HepG2 (cell line): Measurements from ENCODE around the gene TDRD1. TPM values are rescaled to one million over a fixed set of nuclear protein-coding genes. Genes with fewer than 3 reads are reported as not detected.

ENCODE experiments used
- ATAC-seq: fragments of 200-7000 bp; cut with Tn5 transposase; 3 replicates; pipeline ENCODE4 v1.9.1; 2020; ENCODE audit warnings: mild to moderate bottlenecking, moderate library complexity
- BruUV-seq: library from RNA; stranded (reverse); fragments of 400-500 nt; replicated peaks from 2 replicates; lab custom pipeline; 2021; lab: Mats Ljungman, UMichigan
- CTCF ChIA-PET: fragments of 300-600 bp; formaldehyde crosslinking; extraction: SDS; loops from one replicate; lab custom pipeline; 2021; ENCODE audit warnings: low total read pairs, inconsistent platforms, low intra/inter-chr PET ratio; lab: Yijun Ruan, JAX
- POLR2A ChIA-PET: fragments of 350-600 bp; sonication (Branson Sonifier 250); formaldehyde crosslinking; loops from one replicate; lab custom pipeline; 2020; ENCODE audit warnings: antibody characterized with exemption, inconsistent platforms; lab: Yijun Ruan, JAX
- DNase-seq: peaks from one replicate; pipeline ENCODE4 v3.0.0-alpha.2; 2015; ENCODE audit warnings: low spot score
- FAIRE-seq: peaks from 3 replicates; lab custom pipeline; 2011; peaks lifted over from hg19 to GRCh38; lab: Jason Lieb, UNC
- H2AFZ ChIP-seq: one replicate; pipeline ENCODE4 v1.6.1; 2011; ENCODE audit warnings: low read length, inconsistent platforms
- H3K27ac ChIP-seq: fragments of 300-600 bp; 3 replicates; pipeline ENCODE4 v1.8.0; 2011; ENCODE audit warnings: mixed run types, mild to moderate bottlenecking, mixed read lengths, low read length, inconsistent platforms; ENCODE audit not compliant: insufficient read depth; ENCODE audit errors: extremely low read length
- H3K27me3 ChIP-seq, 2 experiments: fragments of 200-600 bp in 1 of 2; 2 replicates in 1 of 2; 3 replicates in 1 of 2; pipeline versions ENCODE4 v1.6.0 to v1.8.0; 2011; ENCODE audit warnings: low read length in 2 of 2, mild to moderate bottlenecking in 2 of 2, moderate library complexity in 2 of 2, inconsistent platforms in 1 of 2; ENCODE audit not compliant: insufficient read depth in 2 of 2, control insufficient read depth in 1 of 2
- H3K36me3 ChIP-seq, 2 experiments: fragments of 200-600 bp in 1 of 2; replicated peaks in 1 of 2; 2 replicates in 1 of 2; 3 replicates in 1 of 2; pipeline versions ENCODE4 v1.5.1 to v1.8.0; 2011; ENCODE audit warnings: low read length in 2 of 2, inconsistent platforms in 1 of 2; ENCODE audit not compliant: insufficient read depth in 2 of 2, control insufficient read depth in 1 of 2
- H3K4me1 ChIP-seq: 2 replicates; pipeline ENCODE4 v1.5.1; 2012; ENCODE audit warnings: low read length, inconsistent platforms; ENCODE audit not compliant: insufficient read depth
- H3K4me2 ChIP-seq: 2 replicates; pipeline ENCODE4 v1.6.0; 2011; ENCODE audit warnings: low read depth, low read length, inconsistent platforms
- H3K4me3 ChIP-seq, 3 experiments: fragments of 200-600 bp in 1 of 3; sonication (generic), shearing (Covaris generic) in 1 of 3; replicated peaks in 1 of 3; 2 replicates each; pipeline ENCODE4 v1.5.1; 2011 to 2016; ENCODE audit warnings: low read length in 3 of 3, inconsistent platforms in 2 of 3, low read depth in 2 of 3, mild to moderate bottlenecking in 2 of 3, control low read depth in 1 of 3, mixed read lengths in 1 of 3; ENCODE audit not compliant: insufficient read depth in 1 of 3
- H3K79me2 ChIP-seq: one replicate; pipeline ENCODE4 v1.6.1; 2011; ENCODE audit warnings: low read length, inconsistent platforms; ENCODE audit not compliant: insufficient read depth
- H3K9ac ChIP-seq: 2 replicates; pipeline ENCODE4 v1.6.0; 2011; ENCODE audit warnings: mild to moderate bottlenecking, low read depth, low read length, inconsistent platforms; ENCODE audit not compliant: insufficient read depth
- H3K9me3 ChIP-seq: 2 replicates; pipeline ENCODE4 v1.5.1; 2012; ENCODE audit warnings: mild to moderate bottlenecking, low read length
- H4K20me1 ChIP-seq: 2 replicates; pipeline ENCODE4 v1.6.0; 2011; ENCODE audit warnings: inconsistent platforms, mild to moderate bottlenecking, low read length, moderate library complexity; ENCODE audit not compliant: insufficient read depth
- ARNT2 ChIP-seq: sonication (generic); formaldehyde crosslinking; IDR thresholded peaks from 2 replicates; pipeline ENCODE4 v1.8.0; 2022; ENCODE audit warnings: mild to moderate bottlenecking, low read depth, missing genetic modification reagents, moderate library complexity
- GATAD2A ChIP-seq: IDR thresholded peaks from 2 replicates; pipeline ENCODE4 v1.6.1; 2016
- KDM3A ChIP-seq: IDR thresholded peaks from 2 replicates; pipeline ENCODE4 v1.6.1; 2018; ENCODE audit warnings: low read depth, missing compliant biosample characterization
- MTA1 ChIP-seq: sonication (generic); formaldehyde crosslinking; IDR thresholded peaks from 2 replicates; pipeline ENCODE4 v1.4.0; 2020; ENCODE audit warnings: missing genetic modification reagents, mild to moderate bottlenecking, borderline replicate concordance
- PAF1 ChIP-seq: IDR thresholded peaks from 2 replicates; pipeline ENCODE4 v1.6.1; 2016; ENCODE audit warnings: missing genetic modification reagents, missing compliant biosample characterization
- RAD21 ChIP-seq: fragments of 450-650 bp; formaldehyde crosslinking; IDR thresholded peaks from 2 replicates; pipeline ENCODE4 v1.5.0; 2020; ENCODE audit warnings: mild to moderate bottlenecking
- SIN3B ChIP-seq: fragments of 150-350 bp; IDR thresholded peaks from 2 replicates; pipeline ENCODE4 v1.6.1; 2014; ENCODE audit warnings: low read length
- SMAD3 ChIP-seq: sonication (generic); formaldehyde crosslinking; IDR thresholded peaks from 2 replicates; pipeline ENCODE4 v1.4.0; 2020; ENCODE audit warnings: missing genetic modification reagents
- THAP8 ChIP-seq: sonication (generic); formaldehyde crosslinking; IDR thresholded peaks from 2 replicates; pipeline ENCODE4 v1.5.1; 2020; ENCODE audit warnings: missing genetic modification reagents, mild to moderate bottlenecking, borderline replicate concordance
- YEATS4 ChIP-seq: sonication (generic); formaldehyde crosslinking; IDR thresholded peaks from 2 replicates; pipeline ENCODE4 v1.4.0; 2020; ENCODE audit warnings: missing genetic modification reagents, borderline replicate concordance
- ZBTB7A ChIP-seq: sonication (generic); formaldehyde crosslinking; IDR thresholded peaks from 2 replicates; pipeline ENCODE4 v1.8.0; 2022; ENCODE audit warnings: mild to moderate bottlenecking, missing genetic modification reagents
- ZNF296 ChIP-seq: sonication (generic); formaldehyde crosslinking; conservative IDR thresholded peaks from 2 replicates; pipeline ENCODE4 v1.5.0; 2020; ENCODE audit warnings: mild to moderate bottlenecking, missing genetic modification reagents
- ZNF430 ChIP-seq: sonication (generic); formaldehyde crosslinking; IDR thresholded peaks from 2 replicates; pipeline ENCODE4 v1.9.0; 2021; ENCODE audit warnings: mild to moderate bottlenecking, missing genetic modification reagents
- ZNF441 ChIP-seq: sonication (generic); formaldehyde crosslinking; IDR thresholded peaks from 2 replicates; pipeline ENCODE4 v1.7.0; 2021; ENCODE audit warnings: missing genetic modification reagents, borderline replicate concordance
- ZNF709 ChIP-seq: sonication (generic); formaldehyde crosslinking; IDR thresholded peaks from 2 replicates; pipeline ENCODE4 v1.5.0; 2020; ENCODE audit warnings: mild to moderate bottlenecking, missing genetic modification reagents
- ZNF772 ChIP-seq: sonication (generic); formaldehyde crosslinking; IDR thresholded peaks from 2 replicates; pipeline ENCODE4 v1.5.0; 2020; ENCODE audit warnings: mild to moderate bottlenecking, missing genetic modification reagents
- ZNF782 ChIP-seq: sonication (generic); formaldehyde crosslinking; IDR thresholded peaks from 2 replicates; pipeline ENCODE4 v1.4.0; 2020; ENCODE audit warnings: missing genetic modification reagents, mild to moderate bottlenecking, borderline replicate concordance
- ZNF790 ChIP-seq: sonication (generic); formaldehyde crosslinking; IDR thresholded peaks from 2 replicates; pipeline ENCODE4 v1.8.0; 2022; ENCODE audit warnings: missing genetic modification reagents, mild to moderate bottlenecking, borderline replicate concordance
- ZSCAN5A ChIP-seq: sonication (generic); formaldehyde crosslinking; IDR thresholded peaks from 2 replicates; pipeline ENCODE4 v1.8.0; 2022; ENCODE audit warnings: mild to moderate bottlenecking, missing genetic modification reagents, borderline replicate concordance
- WGBS: methylation state at CpG from one replicate; pipeline ENCODE4 v1.1.6; 2017; ENCODE audit warnings: low lambda C conversion rate; 5-methylcytosine and 5-hydroxymethylcytosine counted together
- in situ Hi-C: cut with HindIII; loops from 2 replicates; pipeline ENCODE4 v1.10.0; 2017; ENCODE audit warnings: low pct_unique_long_range_greater_than_20kb; ENCODE audit not compliant: extremely low pct_ligation_motif_present
- intact Hi-C: fragments of 100-400 bp; cut with micrococcal nuclease; formaldehyde crosslinking; loops from one replicate; pipeline ENCODE4 v1.10.0; 2022; ENCODE audit not compliant: unreplicated experiment
- polyA plus RNA-seq, 8 experiments: library from polyadenylated mRNA; depleted of rRNA in 3 of 8; stranded (reverse) in 7 of 8; unstranded in 1 of 8; fragments of >200 nt; fragmentation: Illumina TruSeq in 4 of 8; extraction: Trizol in 4 of 8; gene quantifications; 2 replicates each; pipeline versions ENCODE4 v1.2.1 to v1.2.3, GENCODE V29; 2011 to 2016; ENCODE audit warnings: low read depth in 4 of 8, missing spikeins in 1 of 8, mixed read lengths in 1 of 8; ENCODE audit not compliant: insufficient read depth in 1 of 8
- total RNA-seq, 5 experiments: library from RNA; depleted of rRNA; stranded (reverse); fragments of >200 nt; fragmentation: Illumina TruSeq; extraction: Trizol; gene quantifications; 2 replicates each; pipeline ENCODE4 v1.2.3, GENCODE V29; 2016; ENCODE audit warnings: low read depth in 1 of 5
- TF ChIP-seq, protein P1 (sequence below): sonication (generic); formaldehyde crosslinking; IDR thresholded peaks from 2 replicates; pipeline ENCODE4 v1.8.0; 2022; ENCODE audit warnings: missing genetic modification reagents, mild to moderate bottlenecking, moderate library complexity, borderline replicate concordance

TDRD1 gene
- total and polyA plus RNA-seq, 2 of the 13 experiments (the other 11 are each of a cell fraction or from before 2014, with no cell fraction given), result not detected

GRCh38 chr10:114256822-114257221 lies 77.7 kb downstream of the TDRD1 start:
- H3K27me3 ChIP-seq, result peaks cover 0 to 4% of the 10 kb centered on the region in 2 experiments; a peak in 1 of 5 replicates
- no peaks in the 10 kb centered on the region for H4K20me1 ChIP-seq
- TF ChIP-seq SMAD3 (no peak), ZNF441 (CRISPR knock-in tag) (no peak), ZNF782 (CRISPR knock-in tag) (no peak), MTA1 (CRISPR knock-in tag) (no peak), ZNF772 (no peak), ZNF709 (CRISPR knock-in tag) (no peak), ZNF430 (CRISPR knock-in tag) (no peak), PAF1 (CRISPR knock-in tag) (no peak), SIN3B (no peak), GATAD2A (no peak), ZBTB7A (no peak), ZSCAN5A (CRISPR knock-in tag) (no peak), THAP8 (CRISPR knock-in tag) (no peak), YEATS4 (CRISPR knock-in tag) (no peak), ZNF296 (CRISPR knock-in tag) (no peak), RAD21 (no peak), ARNT2 (CRISPR knock-in tag) (no peak), KDM3A (no peak), ZNF790 (CRISPR knock-in tag) (no peak)
- TF ChIP-seq, protein P1, sequence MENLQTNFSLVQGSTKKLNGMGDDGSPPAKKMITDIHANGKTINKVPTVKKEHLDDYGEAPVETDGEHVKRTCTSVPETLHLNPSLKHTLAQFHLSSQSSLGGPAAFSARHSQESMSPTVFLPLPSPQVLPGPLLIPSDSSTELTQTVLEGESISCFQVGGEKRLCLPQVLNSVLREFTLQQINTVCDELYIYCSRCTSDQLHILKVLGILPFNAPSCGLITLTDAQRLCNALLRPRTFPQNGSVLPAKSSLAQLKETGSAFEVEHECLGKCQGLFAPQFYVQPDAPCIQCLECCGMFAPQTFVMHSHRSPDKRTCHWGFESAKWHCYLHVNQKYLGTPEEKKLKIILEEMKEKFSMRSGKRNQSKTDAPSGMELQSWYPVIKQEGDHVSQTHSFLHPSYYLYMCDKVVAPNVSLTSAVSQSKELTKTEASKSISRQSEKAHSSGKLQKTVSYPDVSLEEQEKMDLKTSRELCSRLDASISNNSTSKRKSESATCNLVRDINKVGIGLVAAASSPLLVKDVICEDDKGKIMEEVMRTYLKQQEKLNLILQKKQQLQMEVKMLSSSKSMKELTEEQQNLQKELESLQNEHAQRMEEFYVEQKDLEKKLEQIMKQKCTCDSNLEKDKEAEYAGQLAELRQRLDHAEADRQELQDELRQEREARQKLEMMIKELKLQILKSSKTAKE, result no peak
- no TSS peak for BruUV-seq
- in situ Hi-C loops (no loop called here), intact Hi-C loops (no loop called here)
- H3K27ac ChIP-seq, result no peak overlapping the region
- POLR2A ChIA-PET, result no interaction called here
- no peak overlapping the region for H3K4me3 ChIP-seq
- no peaks in the 10 kb centered on the region for H3K36me3 ChIP-seq
- H3K9me3 ChIP-seq, result no peaks in the 10 kb centered on the region
- H3K9ac ChIP-seq, result no peak overlapping the region
- H2AFZ ChIP-seq, result no peak overlapping the region
- FAIRE-seq (no peak), ATAC-seq (no peak), DNase-seq (no peak)
- H3K4me1 ChIP-seq, result no peaks in the 10 kb centered on the region
- H3K4me2 ChIP-seq, result no peak overlapping the region
- H3K79me2 ChIP-seq, result no peaks in the 10 kb centered on the region
- CTCF ChIA-PET, result no interaction called here
- 14% methylated on average over 3 of the region's 3 CpGs for WGBS
